Body of pancreas (tissue), 4 donors: Measurements from ENCODE around the gene SLC22A15. TPM values are rescaled to one million over a fixed set of nuclear protein-coding genes. Genes with fewer than 3 reads are reported as not detected.
"Not testable (repeated sequence)": the region's sequence is repeated elsewhere in the genome, so short reads cannot be mapped to it uniquely, and the experiment has no call there.

Experiments used
- ATAC-seq: fragments of 150-250 bp; one replicate; pipeline ENCODE4 v1.9.1; 2016
- DNase-seq, 4 donors: peaks; one replicate each; pipeline ENCODE4 v3.0.0-alpha.2; 2019
- H3K27ac ChIP-seq, 4 donors: fragments of 200-600 bp; sonication (generic); 1 replicate in 3 of 4; 2 replicates in 1 of 4; pipeline versions ENCODE4 v1.5.1 to v1.6.1; 2016 to 2019; ENCODE audit warnings: mild to moderate bottlenecking in 1 of 4, mixed read lengths in 1 of 4, moderate library complexity in 1 of 4
- H3K27me3 ChIP-seq, 2 donors: fragments of 200-600 bp; sonication (generic); one replicate each; pipeline ENCODE4 v1.6.0; 2016; ENCODE audit warnings: mild to moderate bottlenecking in 1 of 2
- H3K36me3 ChIP-seq, 2 donors: fragments of 200-600 bp; sonication (generic); replicated peaks in 1 of 2; 2 replicates each; pipeline ENCODE4 v1.5.1; 2016; ENCODE audit warnings: low read depth in 2 of 2; ENCODE audit not compliant: insufficient read depth in 1 of 2
- H3K4me1 ChIP-seq: fragments of 200-600 bp; sonication (generic); one replicate; pipeline ENCODE4 v1.6.0; 2016
- H3K4me3 ChIP-seq, 2 donors: fragments of 200-600 bp; sonication (generic); 1 replicate in 1 of 2; 2 replicates in 1 of 2; pipeline ENCODE4 v1.5.1; 2016 to 2019
- H3K9me3 ChIP-seq, 3 donors: fragments of 200-600 bp; sonication (generic); 1 replicate in 2 of 3; 2 replicates in 1 of 3; pipeline ENCODE4 v1.5.1; 2016
- CTCF ChIP-seq, 7 experiments: fragments of 450-650 bp in 4 of 7; fragments of 200-600 bp in 3 of 7; sonication (generic) in 3 of 7; IDR thresholded peaks; one replicate each; pipeline ENCODE4 v1.5.1; 2016 to 2019; ENCODE audit warnings: antibody characterized with exemption in 7 of 7
- POLR2A ChIP-seq, 3 donors: fragments of 450-650 bp; IDR thresholded peaks; one replicate each; pipeline ENCODE4 v1.6.1; 2016; ENCODE audit warnings: antibody characterized with exemption in 3 of 3, mild to moderate bottlenecking in 2 of 3
- WGBS, 2 donors: methylation state at CpG; one replicate each; pipeline ENCODE4 v1.1.5; 2017; 5-methylcytosine and 5-hydroxymethylcytosine counted together
- intact Hi-C: fragments of 100-400 bp; cut with DNase I; formaldehyde crosslinking; loops from one replicate; pipeline ENCODE4 v1.15.1; 2023
- total RNA-seq, 2 donors: library from RNA; depleted of rRNA; stranded (reverse); fragments of >200 nt; gene quantifications; one replicate each; pipeline ENCODE4 v1.1.0, GENCODE V29; 2016

SLC22A15 gene
- total RNA-seq, 2 donors from 2014 or later, result 7.9 to 8.8 TPM

- no peak overlapping the region for H3K27ac ChIP-seq
- TF ChIP-seq CTCF (IDR thresholded peaks at IDR 0.05) (no peak), POLR2A (IDR thresholded peaks at IDR 0.05) (no peak)
- intact Hi-C loops, result no loop called here
- 82 to 87% methylated on average over 3 of the region's 3 CpGs for WGBS, 2 donors
- DNase-seq, result no peak
- H3K9me3 ChIP-seq, result no peaks in the 10 kb centered on the region
- no peak overlapping the region for H3K4me3 ChIP-seq
- H3K4me1 ChIP-seq, result peaks cover 8% of the 10 kb centered on the region
- H3K36me3 ChIP-seq, result no peaks in the 10 kb centered on the region
- H3K27me3 ChIP-seq, result no peaks in the 10 kb centered on the region
- no peak for ATAC-seq
Measured at GRCh38 chr1:115983584-115983983, 7.3 kb downstream of the SLC22A15 start.

- TF ChIP-seq POLR2A (IDR thresholded peaks at IDR 0.05) (no peak), CTCF (IDR thresholded peaks at IDR 0.05) (no peak)
- no peaks in the 10 kb centered on the region for H3K36me3 ChIP-seq
- H3K4me1 ChIP-seq, result no peaks in the 10 kb centered on the region
- intact Hi-C loops, result no loop called here
- DNase-seq (no peak), ATAC-seq (no peak)
- H3K4me3 ChIP-seq, result no peak overlapping the region
- 67 to 74% methylated on average over 3 of the region's 3 CpGs for WGBS, 2 donors
- H3K27ac ChIP-seq, result no peak overlapping the region
- H3K9me3 ChIP-seq, result no peaks in the 10 kb centered on the region
- H3K27me3 ChIP-seq, result no peaks in the 10 kb centered on the region
Measured at GRCh38 chr1:115987623-115988022, 11.3 kb downstream of the SLC22A15 start.

GRCh38 chr1:115988953-115989352 lies 12.6 kb downstream of the SLC22A15 start:
- TF ChIP-seq CTCF (IDR thresholded peaks at IDR 0.05), result no peak
- no peak for TF ChIP-seq POLR2A (IDR thresholded peaks at IDR 0.05)
- DNase-seq, result no peak
- no peak overlapping the region for H3K4me3 ChIP-seq
- no peaks in the 10 kb centered on the region for H3K9me3 ChIP-seq
- ATAC-seq, result no peak
- no peaks in the 10 kb centered on the region for H3K36me3 ChIP-seq
- H3K4me1 ChIP-seq, result no peaks in the 10 kb centered on the region
- intact Hi-C loops, result no loop called here
- no peaks in the 10 kb centered on the region for H3K27me3 ChIP-seq
- H3K27ac ChIP-seq, result no peak overlapping the region
- 80 to 95% methylated on average over 1 of the region's 1 CpG for WGBS, 2 donors

- Histone ChIP-seq H3K4me1 (no peaks in the 10 kb centered on the region), H3K27me3 (no peaks in the 10 kb centered on the region), H3K9me3 (no peaks in the 10 kb centered on the region), H3K27ac (no peak overlapping the region), H3K4me3 (no peak overlapping the region), H3K36me3 (no peaks in the 10 kb centered on the region)
- ATAC-seq (no peak), DNase-seq (no peak)
- TF ChIP-seq POLR2A (IDR thresholded peaks at IDR 0.05) (no peak), CTCF (IDR thresholded peaks at IDR 0.05) (no peak)
- intact Hi-C loops, result no loop called here
- WGBS, 2 donors, result 90 to 98% methylated on average over 3 of the region's 3 CpGs
Measured at GRCh38 chr1:115989699-115990098, 13.4 kb downstream of the SLC22A15 start.

- Histone ChIP-seq H3K9me3 (peaks cover 0 to 2% (median 0%) of the 10 kb centered on the region in 3 donors), H3K4me3 (no peak overlapping the region), H3K27ac (no peak overlapping the region), H3K4me1 (no peaks in the 10 kb centered on the region), H3K36me3 (no peaks in the 10 kb centered on the region), H3K27me3 (no peaks in the 10 kb centered on the region)
- ATAC-seq (no peak), DNase-seq (no peak)
- 84 to 87% methylated on average over 6 to 8 of the region's 8 CpGs for WGBS, 2 donors
- intact Hi-C loops, result no loop called here
- TF ChIP-seq POLR2A (IDR thresholded peaks at IDR 0.05), result no peak
- TF ChIP-seq CTCF (IDR thresholded peaks at IDR 0.05), result no peak
Measured at GRCh38 chr1:115991909-115992308, 15.6 kb downstream of the SLC22A15 start.

- peaks cover 11% of the 10 kb centered on the region for H3K4me1 ChIP-seq
- intact Hi-C loops, H3K4me3 ChIP-seq, H3K36me3 ChIP-seq, DNase-seq, H3K27me3 ChIP-seq, H3K27ac ChIP-seq, ATAC-seq: not testable (repeated sequence)
- peaks cover 0 to 13% (median 0%) of the 10 kb centered on the region in 3 donors for H3K9me3 ChIP-seq
- 88 to 93% methylated on average over 1 of the region's 1 CpG for WGBS, 2 donors
Measured at GRCh38 chr1:115997921-115998320, 21.6 kb downstream of the SLC22A15 start.
